Cardiac septum (tissue), 1 donor: ENCODE results near the gene PLG. TPM values are rescaled to one million over a fixed set of nuclear protein-coding genes. Genes with fewer than 3 reads are reported as not detected.
"Not testable (repeated sequence)": the region's sequence is repeated elsewhere in the genome, so short reads cannot be mapped to it uniquely, and the experiment has no call there.

Experiments used
- DNase-seq: peaks from one replicate; pipeline ENCODE4 v3.0.0-alpha.2; 2020; ENCODE audit warnings: low spot score
- intact Hi-C: fragments of 100-400 bp; cut with DNase I; formaldehyde crosslinking; loops from one replicate; pipeline ENCODE4 v1.14.0; 2022
- total RNA-seq: library from RNA; stranded (reverse); fragmentation: NEBNext Ultra II Directional; extraction: Animal tissue kit (Norgen Biotek cat#: 25700); gene quantifications from one replicate; pipeline ENCODE4 v1.2.1, GENCODE V29; 2021
- donor health status: DM: no; HTN: no; CAD: no.

The PLG gene
- total RNA-seq, 1 donor from 2014 or later, result not detected

DNA sequence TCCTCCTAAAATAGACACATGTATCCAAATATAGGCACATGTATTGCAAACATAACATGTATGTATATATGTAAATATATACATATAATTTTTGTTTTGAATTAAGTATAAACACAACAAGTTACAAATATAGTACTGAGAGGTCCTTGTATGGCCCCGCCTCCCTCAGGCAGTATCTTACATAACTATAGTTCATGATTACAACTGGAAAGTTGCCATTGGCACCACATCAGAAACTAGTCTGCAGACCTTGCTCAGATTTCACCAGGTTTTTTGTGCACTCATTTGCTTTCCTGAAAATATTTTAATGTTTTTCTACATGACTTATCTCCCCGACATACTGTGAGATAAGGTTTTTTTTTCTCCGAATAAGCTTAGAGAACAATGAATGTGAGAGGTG, 5.2 kb upstream of the PLG start:
- intact Hi-C loops, DNase-seq: not testable (repeated sequence)

DNA sequence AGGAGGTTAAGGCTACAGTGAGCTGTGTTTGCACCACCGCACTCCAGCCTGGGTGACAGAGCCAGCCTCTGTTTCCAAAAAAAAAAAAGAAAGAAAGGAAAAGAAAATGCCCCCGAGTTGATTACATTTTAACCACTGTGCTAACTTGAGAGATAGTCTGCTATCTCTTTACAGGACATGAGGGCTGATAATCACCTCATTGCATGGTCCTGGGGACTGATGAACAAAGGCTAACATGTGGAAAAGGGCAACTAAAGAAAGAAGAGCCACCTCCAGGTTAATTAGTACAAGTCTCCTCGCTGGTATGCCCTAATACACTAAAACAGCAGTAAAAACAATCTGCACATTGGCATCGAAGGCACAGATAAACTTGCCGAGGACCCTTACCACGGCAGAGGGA, 4.2 kb upstream of the PLG start:
- intact Hi-C loops, result no loop called here

DNA sequence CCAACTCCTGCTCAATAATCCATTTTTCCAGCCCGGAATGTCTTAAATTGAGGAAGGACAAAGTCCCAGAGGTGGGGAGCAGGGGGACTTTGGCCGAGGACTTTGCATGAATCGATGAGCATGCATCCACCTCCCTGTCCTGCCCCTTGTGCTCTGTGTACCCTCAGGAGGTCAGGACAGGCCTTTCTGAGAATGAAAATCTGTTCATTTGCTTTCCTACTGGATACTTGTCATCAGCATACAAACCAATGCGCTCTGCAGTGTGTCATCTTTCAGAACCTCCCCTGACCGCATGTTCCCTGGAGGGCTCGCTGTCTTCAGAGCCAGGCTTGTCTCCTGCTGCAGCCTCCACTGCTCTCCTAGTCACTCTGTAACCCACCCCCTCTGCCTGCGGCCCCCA, 2.6 kb downstream of the PLG start:
- DNase-seq, intact Hi-C loops: not testable (repeated sequence)

More for the DNA sequence above, 4.2 kb upstream of the PLG start:
- no peak for DNase-seq

DNA sequence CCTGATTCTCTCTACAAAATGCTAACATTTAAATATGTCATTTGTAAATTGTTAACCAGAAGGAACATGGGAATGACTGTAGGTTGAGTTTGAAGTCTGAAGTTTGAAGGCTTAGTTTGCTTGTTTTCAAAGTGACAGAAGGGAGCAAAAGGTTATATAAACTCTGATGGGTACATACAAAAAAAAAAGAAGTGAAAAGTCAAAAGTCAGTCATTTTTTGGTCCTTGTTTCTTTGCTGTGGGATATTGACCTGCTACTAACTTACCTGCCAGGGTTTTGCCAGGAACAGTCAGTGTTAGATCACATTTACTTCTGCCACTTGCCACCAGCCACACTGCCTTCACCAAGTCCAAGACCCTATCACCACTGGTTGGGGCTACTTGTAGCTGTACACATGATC, 6.9 kb downstream of the PLG start:
- intact Hi-C loops, DNase-seq: not testable (repeated sequence)

DNA sequence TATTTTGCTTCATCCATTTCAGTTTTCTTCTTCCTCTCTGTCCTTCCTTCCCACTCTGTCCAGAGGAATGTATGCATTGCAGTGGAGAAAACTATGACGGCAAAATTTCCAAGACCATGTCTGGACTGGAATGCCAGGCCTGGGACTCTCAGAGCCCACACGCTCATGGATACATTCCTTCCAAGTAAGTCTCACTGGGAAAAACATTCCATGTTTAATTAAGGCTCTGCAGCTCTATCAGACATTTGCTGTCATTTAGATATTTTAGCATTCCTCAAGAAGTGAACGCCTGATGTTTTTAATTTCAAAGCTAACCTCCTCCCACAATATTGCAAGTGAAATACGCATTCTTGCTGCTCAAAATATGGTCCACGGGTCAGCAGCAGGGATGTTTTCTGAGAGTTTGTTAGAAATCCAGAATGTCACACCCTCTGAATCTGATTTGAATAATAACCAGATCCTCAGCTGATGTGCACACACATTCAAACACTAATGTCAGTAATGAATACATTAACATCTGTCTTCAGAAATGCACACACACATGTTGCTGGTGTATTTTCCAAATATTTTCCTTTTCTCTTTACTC, 12.8 kb downstream of the PLG start:
- intact Hi-C loops, result no loop called here
- DNase-seq, result no peak

DNA sequence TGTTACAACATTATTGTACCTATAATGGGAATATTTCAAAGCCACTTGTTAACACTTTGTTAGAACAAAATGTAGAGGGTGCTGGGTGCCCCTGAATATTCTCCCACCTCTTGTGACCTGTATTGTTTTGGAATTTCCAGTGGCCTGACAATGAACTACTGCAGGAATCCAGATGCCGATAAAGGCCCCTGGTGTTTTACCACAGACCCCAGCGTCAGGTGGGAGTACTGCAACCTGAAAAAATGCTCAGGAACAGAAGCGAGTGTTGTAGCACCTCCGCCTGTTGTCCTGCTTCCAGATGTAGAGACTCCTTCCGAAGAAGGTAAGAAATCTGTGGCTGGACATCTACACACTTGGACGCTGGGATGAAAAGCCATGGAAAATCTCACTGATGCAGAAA, 28.9 kb downstream of the PLG start:
- intact Hi-C loops, result loop anchor here (5.0 kb wide), 1 partner anchor 641 kb away; no protein-coding TSS in a partner anchor
- no peak for DNase-seq

DNA sequence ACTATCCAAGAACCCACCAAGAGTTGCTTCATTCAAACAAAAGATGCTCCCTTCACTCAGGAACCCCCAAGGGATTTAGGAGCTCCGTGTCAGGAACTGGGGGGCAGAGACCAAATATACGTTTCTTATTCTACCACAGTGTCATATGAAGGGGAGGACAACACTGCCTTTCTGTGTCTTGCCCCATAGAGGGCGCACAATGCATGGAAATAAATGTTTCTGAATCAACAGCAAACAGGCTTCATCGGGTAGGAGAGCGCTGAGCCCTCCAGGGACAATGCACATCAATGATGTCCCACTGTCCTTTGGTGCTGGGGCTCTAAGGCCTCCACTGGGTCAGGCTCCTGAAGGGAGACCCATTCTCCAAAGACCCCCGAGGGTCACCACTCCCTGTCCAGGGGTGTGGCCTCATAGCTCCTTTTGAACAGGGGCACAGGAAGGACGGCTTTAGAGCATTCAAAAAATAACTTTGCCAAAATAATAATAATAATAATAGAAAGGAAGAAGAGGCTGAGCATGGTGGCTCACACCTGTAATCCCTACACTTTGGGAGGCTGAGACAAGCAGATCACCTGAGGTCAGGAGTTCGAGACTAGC, 31.1 kb downstream of the PLG start:
- intact Hi-C loops, result loop anchor here (5.0 kb wide), 1 partner anchor 639 kb away; no protein-coding TSS in a partner anchor
- no peak for DNase-seq

DNA sequence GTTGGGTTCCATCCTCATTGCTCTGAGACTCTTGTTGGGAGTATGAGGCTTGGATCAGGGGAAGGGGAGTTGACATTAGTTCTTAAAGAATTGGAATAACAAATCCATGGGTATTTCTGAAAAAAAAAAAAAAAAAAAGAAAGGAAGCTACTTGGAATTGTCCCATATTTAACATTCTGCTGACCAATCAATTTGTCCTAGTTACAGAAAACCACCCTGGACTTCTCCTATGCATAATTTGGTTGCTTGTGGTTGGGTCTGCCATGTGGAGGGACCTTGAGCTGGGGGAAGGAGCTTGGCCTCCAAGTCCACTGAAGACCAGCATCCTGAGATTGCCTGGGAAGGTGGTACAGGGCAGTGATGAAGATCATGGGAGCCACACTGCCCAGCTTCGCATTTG, 32.6 kb downstream of the PLG start:
- intact Hi-C loops, result loop anchor here (5.0 kb wide), 1 partner anchor 638 kb away; no protein-coding TSS in a partner anchor
- DNase-seq, result no peak

DNA sequence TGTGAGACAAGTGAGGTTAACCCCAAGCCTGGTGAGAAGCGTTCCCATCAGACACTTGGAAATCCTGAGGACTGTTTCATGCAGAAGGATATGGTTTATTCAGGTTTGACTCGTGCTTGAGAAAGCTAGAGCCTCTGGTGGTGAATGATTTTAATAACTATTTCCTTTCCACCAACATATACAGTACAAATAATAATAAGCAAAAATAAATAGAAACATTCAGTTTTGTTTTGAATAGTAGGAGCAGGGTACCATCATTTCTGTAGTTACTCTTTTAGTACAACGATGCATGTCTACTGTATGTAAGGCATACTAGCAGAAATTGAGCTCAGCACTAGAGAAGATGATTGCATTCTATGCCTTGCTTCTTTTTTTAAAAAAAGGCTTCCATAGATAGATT, 33.5 kb downstream of the PLG start:
- no peak for DNase-seq
- intact Hi-C loops, result no loop called here

DNA sequence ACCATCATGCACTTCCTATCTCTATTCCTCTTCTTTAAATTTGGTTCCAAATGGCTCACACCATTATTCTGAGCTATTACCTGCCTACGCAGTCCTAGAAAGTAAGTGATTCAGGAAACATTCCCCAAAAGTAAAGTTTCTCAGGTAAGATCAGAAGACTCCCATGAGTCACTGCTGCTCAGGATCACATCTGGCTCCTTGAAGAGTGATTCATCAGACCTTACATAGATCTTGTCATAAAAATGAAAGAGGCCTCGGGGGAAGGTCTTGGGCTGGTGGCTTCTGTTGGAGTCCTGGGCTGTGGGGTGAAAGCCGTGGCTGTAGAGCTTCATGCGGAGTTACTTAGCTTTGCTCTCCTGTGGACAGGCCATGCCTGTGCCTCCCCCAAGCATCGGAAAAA, 35.9 kb downstream of the PLG start:
- intact Hi-C loops, result no loop called here
- DNase-seq, result no peak

DNA sequence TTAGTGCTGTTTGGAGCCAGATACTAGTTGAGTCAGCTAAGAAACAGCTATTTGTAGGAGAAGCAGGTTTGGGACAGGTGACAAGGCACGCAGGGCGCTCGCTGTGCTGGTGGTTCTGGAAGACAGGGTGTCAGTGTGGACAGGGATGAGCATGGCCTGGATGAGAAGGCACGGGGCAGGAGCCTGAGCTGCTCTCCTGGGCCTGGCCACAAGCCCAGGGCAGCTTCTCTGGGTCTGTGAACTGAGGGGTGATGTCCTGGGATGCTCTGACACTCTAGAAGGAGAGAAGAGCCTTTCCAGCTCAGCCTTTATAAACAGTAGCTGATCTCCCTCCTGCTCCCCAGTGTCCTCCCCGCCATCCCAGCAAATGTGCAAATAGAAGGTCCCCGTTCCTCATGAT, 37.9 kb downstream of the PLG start:
- no peak for DNase-seq
- intact Hi-C loops, result no loop called here

DNA sequence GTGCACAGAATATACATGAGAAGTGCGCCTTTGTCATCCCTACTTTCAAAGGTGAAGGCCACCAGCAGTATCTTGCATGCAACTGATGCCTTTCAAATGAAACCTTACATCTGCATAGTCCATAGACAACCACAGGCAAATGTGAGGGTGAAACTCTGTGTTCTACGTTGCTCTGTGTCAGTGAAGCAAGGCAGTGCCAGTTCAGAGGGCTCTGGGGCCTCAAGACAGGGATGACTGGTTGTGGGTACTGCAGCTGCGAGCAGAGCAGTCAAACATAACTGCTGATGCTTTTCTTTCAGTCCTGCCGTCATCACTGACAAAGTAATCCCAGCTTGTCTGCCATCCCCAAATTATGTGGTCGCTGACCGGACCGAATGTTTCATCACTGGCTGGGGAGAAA, 39.0 kb downstream of the PLG start:
- intact Hi-C loops, result not testable (repeated sequence)

DNA sequence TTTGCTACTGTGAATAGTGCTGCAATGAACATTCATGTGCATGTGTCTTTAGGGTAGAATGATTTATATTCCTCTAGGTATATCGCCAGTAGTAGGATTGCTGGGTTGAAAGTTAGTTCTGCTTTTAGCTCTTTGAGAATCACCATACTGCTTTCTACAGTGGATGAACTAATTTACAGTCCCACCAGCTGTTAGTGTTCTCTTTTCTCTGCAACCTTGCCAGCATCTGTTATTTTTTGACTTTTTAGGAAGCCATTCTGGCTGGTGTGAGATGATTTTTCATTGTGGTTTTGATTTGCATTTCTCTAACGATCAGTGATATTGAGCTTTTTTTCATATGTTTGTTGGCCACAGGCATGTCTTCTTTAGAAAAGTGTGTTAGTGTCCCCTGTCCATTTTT, 40.0 kb downstream of the PLG start:
- DNase-seq, result no peak
- intact Hi-C loops, result no loop called here

More for the DNA sequence above, 39.0 kb downstream of the PLG start:
- not testable (repeated sequence) for DNase-seq

DNA sequence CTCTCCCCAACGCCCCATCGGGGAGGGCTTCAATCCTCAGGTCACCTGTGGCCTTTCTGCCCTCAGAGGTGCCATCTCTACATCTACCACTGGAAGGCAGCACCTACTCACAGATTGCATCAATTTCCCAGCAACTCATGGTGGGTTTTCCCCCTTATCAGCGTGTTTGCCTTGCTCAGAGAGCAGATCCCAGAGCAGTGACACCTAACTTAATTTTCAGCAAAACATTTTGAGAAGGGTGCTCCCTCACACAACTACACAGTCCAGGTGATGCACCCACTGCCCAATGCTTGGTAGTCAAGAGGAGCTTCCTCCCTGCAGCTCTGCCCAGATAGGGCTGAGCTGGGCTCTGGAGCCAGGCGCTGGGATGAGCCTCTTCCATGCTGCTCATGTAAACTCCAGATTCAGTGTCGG, 48.2 kb downstream of the PLG start:
- intact Hi-C loops, result no loop called here
- no peak for DNase-seq

DNA sequence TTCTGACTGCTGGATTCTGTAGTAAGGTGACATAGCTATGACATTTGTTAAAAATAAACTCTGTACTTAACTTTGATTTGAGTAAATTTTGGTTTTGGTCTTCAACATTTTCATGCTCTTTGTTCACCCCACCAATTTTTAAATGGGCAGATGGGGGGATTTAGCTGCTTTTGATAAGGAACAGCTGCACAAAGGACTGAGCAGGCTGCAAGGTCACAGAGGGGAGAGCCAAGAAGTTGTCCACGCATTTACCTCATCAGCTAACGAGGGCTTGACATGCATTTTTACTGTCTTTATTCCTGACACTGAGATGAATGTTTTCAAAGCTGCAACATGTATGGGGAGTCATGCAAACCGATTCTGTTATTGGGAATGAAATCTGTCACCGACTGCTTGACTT, 51.2 kb downstream of the PLG start:
- intact Hi-C loops, DNase-seq: not testable (repeated sequence)

DNA sequence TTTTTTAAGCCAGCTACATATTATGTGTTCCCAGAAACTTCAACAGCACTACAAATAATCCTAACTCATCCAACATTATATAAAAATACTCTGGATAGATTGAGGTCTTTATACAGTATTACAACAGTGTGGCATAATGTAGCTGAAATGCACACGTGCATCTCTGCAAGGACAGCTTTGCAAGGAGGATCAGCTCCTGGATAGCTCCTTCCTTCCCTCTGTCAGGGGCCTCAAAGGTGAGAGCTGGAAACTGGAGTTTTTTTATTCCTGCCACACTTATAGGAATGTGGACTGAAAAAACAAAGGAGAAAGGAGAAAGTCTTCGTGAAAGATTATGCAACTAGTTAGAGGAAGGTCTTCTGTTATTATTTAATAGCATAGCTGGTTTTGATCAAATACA, 53.1 kb downstream of the PLG start:
- intact Hi-C loops, result no loop called here
- no peak for DNase-seq

DNA sequence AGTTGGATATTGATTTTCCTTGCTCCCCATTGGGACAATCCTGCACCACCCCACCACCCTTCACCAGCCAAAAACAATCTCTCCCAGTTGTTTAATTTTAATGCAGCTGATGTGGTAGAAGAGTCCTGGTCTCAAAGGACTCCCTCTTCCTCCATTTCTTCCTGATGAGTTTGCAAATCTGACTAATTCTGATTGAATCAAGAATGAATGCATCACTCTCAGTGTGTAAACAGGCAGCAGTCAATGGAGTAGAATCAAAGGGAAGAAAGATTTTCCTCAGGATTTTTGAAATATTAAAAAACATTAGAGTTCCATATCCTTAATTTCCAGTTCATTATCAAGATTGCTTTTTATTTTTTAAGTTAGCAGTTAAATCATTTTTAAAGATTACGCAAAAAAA, 54.0 kb downstream of the PLG start:
- DNase-seq, result no peak
- intact Hi-C loops, result no loop called here

DNA sequence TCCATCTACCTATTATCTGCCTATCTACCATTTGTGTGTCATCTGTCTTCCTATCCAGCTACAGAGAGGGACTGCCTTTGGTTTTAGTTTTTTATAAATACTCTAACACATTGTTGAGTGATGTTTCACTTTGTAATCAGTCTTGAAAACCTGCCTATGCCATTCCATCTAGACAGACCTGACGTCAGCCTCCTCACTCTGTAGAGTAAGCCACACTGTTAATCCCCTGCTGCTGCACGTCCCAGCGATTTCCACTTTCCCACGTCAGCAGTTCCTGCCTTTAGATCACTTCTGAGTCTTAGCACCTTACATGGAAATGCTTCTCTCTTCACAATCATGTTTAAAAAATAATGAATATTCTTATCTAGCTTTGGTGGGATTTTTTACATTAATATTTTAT, 54.8 kb downstream of the PLG start:
- intact Hi-C loops, result no loop called here
- no peak for DNase-seq

DNA sequence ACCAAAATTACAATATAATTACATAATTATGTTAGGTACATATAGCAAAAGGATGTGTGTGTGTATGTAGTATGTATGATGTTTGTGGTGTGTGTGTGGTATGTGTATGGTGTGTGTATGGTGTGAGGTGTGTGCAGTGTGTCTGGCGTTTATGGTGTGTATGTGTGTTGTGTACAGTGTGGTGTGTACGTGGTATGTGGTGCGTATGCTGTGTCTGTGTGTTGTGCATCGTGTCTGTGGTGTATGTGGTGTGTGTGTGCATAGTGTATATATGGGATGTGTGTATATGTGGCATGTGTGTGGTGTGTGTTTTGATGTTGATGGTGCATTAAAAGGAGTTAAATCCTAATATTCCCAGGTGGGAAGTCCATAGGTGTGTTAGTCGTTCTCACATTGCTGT, 62.8 kb downstream of the PLG start:
- no peak for DNase-seq
- intact Hi-C loops, result no loop called here

DNA sequence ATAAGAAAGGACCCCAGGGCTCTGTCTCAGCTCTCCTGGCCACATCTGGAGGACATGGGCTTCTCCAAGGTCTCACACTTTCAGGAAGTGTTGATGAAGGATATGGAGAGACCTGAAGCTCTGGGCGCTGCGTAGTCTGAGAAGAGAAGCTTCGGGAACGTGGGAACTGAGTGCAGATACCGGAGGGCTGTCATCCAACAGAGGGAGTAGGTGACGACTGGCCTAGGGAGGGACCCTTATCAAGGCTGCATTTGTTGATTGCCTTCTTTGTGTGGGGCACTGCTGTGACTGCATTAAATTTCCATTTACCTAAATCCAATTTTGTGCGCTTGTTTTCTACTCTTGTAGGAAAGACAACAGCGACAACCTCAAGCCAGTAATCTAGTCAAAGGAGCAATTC, 63.4 kb downstream of the PLG start:
- intact Hi-C loops, result no loop called here

DNA sequence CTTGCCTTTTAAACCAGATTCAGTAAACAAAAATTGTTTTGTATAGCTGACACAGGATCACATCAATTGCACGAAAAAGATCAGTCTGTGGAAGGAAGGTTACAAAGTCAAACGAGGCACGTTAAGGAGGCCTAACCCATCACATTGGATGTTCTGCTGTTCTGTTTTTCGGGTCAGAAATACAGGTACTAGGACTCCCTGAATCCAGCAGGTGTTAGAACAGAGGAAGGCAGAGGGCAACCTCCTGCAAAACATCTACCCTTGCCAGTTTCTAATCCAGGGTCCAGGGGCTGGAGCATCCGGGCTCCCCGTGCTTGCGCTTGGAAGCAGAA, 64.6 kb downstream of the PLG start:
- no peak for DNase-seq
- intact Hi-C loops, result no loop called here

More for the DNA sequence above, 63.4 kb downstream of the PLG start:
- no peak for DNase-seq
